ENCODE results near the gene MAGEF1.

MAGEF1 gene

GRCh38 chr3:184691397-184692231, 20.2 kb downstream of the MAGEF1 start:
- Histone ChIP-seq H3K36me3 (ENCODE audit: insufficient read depth, low read depth, low read length) (no peaks in the 10 kb centered on the region), H3K27me3 (ENCODE audit: insufficient read depth, low read length) (no peaks in the 10 kb centered on the region), H3K4me3 (ENCODE audit: low read length) (no peak overlapping the region), H3K9ac (ENCODE audit: low read depth, low read length) (no peak overlapping the region), H3K9me3 (ENCODE audit: insufficient read depth, low read depth, low read length) (no peaks in the 10 kb centered on the region), H3K4me1 (ENCODE audit: insufficient read depth, low read length) (peaks cover 5% of the 10 kb centered on the region), H3K27ac (ENCODE audit: low read length) (no peak overlapping the region)

GRCh38 chr3:184690192-184690883, 21.5 kb downstream of the MAGEF1 start:
- Histone ChIP-seq H3K27ac (ENCODE audit: low read length) (no peak overlapping the region), H3K27me3 (ENCODE audit: insufficient read depth, low read length) (peaks cover 1% of the 10 kb centered on the region; the same call in 1 of the 2 replicates), H3K4me3 (ENCODE audit: low read length) (no peak overlapping the region), H3K9ac (ENCODE audit: low read depth, low read length) (no peak overlapping the region), H3K9me3 (ENCODE audit: insufficient read depth, low read depth, low read length) (no peaks in the 10 kb centered on the region), H3K4me1 (ENCODE audit: insufficient read depth, low read length) (peaks cover 8% of the 10 kb centered on the region), H3K36me3 (ENCODE audit: insufficient read depth, low read depth, low read length) (no peaks in the 10 kb centered on the region)

GRCh38 chr3:184688882-184689271, 23.0 kb downstream of the MAGEF1 start:
- H3K9me3 ChIP-seq (ENCODE audit: insufficient read depth, low read depth, low read length) = no peaks in the 10 kb centered on the region
- H3K9ac ChIP-seq (ENCODE audit: low read depth, low read length) = no peak overlapping the region
- no peak overlapping the region for H3K27ac ChIP-seq (ENCODE audit: low read length)
- peaks cover 8% of the 10 kb centered on the region for H3K4me1 ChIP-seq (ENCODE audit: insufficient read depth, low read length)
- peaks cover 7% of the 10 kb centered on the region; the same call in 1 of the 2 replicates for H3K27me3 ChIP-seq (ENCODE audit: insufficient read depth, low read length)
- no peak overlapping the region for H3K4me3 ChIP-seq (ENCODE audit: low read length)
- no peaks in the 10 kb centered on the region for H3K36me3 ChIP-seq (ENCODE audit: insufficient read depth, low read depth, low read length)

DNA sequence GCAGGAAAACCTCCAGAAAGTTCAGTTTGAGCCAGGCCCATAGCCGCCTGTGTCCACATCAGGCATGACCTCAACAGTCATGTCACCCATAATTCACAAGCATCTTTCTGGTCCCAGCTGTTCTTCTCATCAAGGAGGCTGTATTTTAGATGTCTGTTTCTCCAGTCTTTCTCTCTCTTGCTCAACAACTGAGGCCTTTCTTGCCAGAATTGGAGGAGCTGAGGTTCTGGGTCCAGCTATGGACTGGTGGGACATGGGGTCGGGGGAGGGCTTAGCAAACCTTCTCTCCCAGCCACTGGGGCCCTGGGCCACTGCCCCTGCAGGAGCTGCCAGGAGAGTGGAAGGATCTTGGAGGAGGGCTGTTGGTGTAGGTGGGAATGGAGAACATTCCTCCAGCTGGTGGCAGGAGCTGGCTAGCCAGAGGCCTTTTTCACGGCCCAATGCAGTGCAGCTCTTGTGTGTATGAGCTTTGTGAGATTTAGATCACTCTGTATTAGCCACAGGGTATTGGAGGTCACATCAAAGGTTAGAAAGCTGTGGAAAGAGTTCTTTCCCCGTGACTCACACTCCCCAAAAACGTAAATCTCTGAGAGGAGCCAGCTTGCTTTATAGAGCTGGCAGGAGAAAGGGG, 23.5 kb downstream of the MAGEF1 start:
- H3K4me1 ChIP-seq (ENCODE audit: insufficient read depth, low read length) = peaks cover 8% of the 10 kb centered on the region
- H3K36me3 ChIP-seq (ENCODE audit: insufficient read depth, low read depth, low read length) = no peaks in the 10 kb centered on the region
- peaks cover 7% of the 10 kb centered on the region; the same call in 1 of the 2 replicates for H3K27me3 ChIP-seq (ENCODE audit: insufficient read depth, low read length)
- H3K27ac ChIP-seq (ENCODE audit: low read length) = no peak overlapping the region
- no peak overlapping the region for H3K9ac ChIP-seq (ENCODE audit: low read depth, low read length)
- no peaks in the 10 kb centered on the region for H3K9me3 ChIP-seq (ENCODE audit: insufficient read depth, low read depth, low read length)
- no peak overlapping the region for H3K4me3 ChIP-seq (ENCODE audit: low read length)

DNA sequence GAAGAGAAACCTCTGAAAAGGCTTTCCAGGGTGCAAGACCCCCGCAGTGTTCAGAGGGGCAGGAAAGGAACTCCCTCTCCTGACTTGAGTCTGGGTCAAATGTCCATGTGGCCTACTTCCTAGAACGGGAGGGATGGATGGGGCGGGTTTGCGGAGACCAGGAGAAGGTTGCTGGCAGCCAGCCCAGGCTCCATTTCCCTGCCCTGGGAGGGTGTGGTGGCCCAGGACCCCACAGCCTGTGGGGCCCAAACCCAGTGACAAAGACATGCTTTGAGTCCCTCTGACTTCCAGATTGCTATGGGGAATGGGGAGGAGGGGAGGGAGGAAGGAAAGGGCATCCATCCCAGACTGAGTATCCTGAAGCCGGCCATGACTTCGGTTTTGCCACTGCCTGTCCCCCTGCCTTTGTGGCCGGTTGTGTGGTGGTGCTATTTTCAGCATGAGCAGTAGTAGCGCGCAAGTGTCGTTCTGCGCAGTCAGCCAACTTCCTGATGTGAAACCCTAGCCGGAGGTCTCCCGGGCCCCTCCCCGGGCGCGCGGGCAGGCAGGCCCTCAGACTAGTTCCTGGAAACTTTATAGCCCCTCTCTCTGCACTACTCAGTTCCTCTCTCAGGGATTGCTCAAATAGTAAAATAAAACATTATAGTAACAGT, 24.4 kb downstream of the MAGEF1 start:
- Histone ChIP-seq H3K4me1 (ENCODE audit: insufficient read depth, low read length) (peaks cover 8% of the 10 kb centered on the region), H3K4me3 (ENCODE audit: low read length) (no peak overlapping the region), H3K36me3 (ENCODE audit: insufficient read depth, low read depth, low read length) (no peaks in the 10 kb centered on the region), H3K27me3 (ENCODE audit: insufficient read depth, low read length) (peaks cover 7% of the 10 kb centered on the region; the same call in 1 of the 2 replicates), H3K9ac (ENCODE audit: low read depth, low read length) (no peak overlapping the region), H3K27ac (ENCODE audit: low read length) (no peak overlapping the region), H3K9me3 (ENCODE audit: insufficient read depth, low read depth, low read length) (no peaks in the 10 kb centered on the region)

DNA sequence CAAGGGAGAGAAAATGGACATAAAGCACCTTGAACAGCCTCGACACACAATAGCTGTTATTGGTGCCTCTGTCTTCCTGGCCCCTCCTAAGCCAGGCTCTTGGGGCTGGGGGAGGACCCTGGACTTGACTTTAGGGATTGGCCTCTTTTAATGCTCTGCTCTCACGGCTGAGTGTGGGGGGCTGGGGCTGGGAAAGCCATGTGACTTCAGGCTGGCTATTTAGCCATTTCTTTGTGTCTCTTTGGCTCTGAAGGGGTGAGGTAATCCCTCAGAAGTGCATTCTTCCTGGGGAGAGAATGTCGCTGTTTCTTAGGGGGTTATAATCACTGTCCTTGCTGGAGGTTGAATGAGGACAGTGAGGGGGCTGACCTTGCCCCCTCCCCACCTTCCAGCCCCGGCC, 26.2 kb downstream of the MAGEF1 start:
- Histone ChIP-seq H3K9me3 (ENCODE audit: insufficient read depth, low read depth, low read length) (no peaks in the 10 kb centered on the region), H3K4me3 (ENCODE audit: low read length) (no peak overlapping the region), H3K27me3 (ENCODE audit: insufficient read depth, low read length) (peaks cover 7% of the 10 kb centered on the region; the same call in 1 of the 2 replicates), H3K27ac (ENCODE audit: low read length) (no peak overlapping the region), H3K9ac (ENCODE audit: low read depth, low read length) (peak overlapping the region; percentile 46; the same call in 1 of the 2 replicates), H3K4me1 (ENCODE audit: insufficient read depth, low read length) (peaks cover 6% of the 10 kb centered on the region), H3K36me3 (ENCODE audit: insufficient read depth, low read depth, low read length) (no peaks in the 10 kb centered on the region)

DNA sequence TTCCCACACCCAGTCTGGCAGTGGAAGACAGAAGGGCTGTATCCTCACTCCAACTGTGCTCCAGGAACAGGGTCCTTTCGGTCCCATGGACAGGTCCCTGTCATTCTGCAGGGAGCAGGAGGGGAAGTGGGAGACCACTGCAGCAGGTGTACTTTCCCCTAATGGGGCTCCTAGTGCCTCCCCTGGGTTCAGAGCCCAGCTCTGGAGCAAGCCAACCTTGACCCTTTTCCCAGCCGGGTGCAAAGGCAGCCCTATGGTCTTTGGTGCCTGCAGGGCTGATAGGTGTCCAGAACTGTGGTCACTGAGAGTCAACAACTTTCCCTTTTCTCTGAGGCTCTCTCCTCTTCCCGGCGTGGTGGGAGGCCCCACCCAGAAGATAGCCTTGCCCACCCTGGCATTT, 26.8 kb downstream of the MAGEF1 start:
- H3K27ac ChIP-seq (ENCODE audit: low read length) = no peak overlapping the region
- no peaks in the 10 kb centered on the region for H3K9me3 ChIP-seq (ENCODE audit: insufficient read depth, low read depth, low read length)
- H3K36me3 ChIP-seq (ENCODE audit: insufficient read depth, low read depth, low read length) = no peaks in the 10 kb centered on the region
- H3K27me3 ChIP-seq (ENCODE audit: insufficient read depth, low read length) = peaks cover 7% of the 10 kb centered on the region; the same call in 1 of the 2 replicates
- peaks cover 6% of the 10 kb centered on the region for H3K4me1 ChIP-seq (ENCODE audit: insufficient read depth, low read length)
- H3K9ac ChIP-seq (ENCODE audit: low read depth, low read length) = peak overlapping the region; percentile 17; the same call in 1 of the 2 replicates
- no peak overlapping the region for H3K4me3 ChIP-seq (ENCODE audit: low read length)

GRCh38 chr3:184683900-184684560, 27.8 kb downstream of the MAGEF1 start:
- Histone ChIP-seq H3K27me3 (ENCODE audit: insufficient read depth, low read length) (peaks cover 7% of the 10 kb centered on the region; the same call in 1 of the 2 replicates), H3K27ac (ENCODE audit: low read length) (no peak overlapping the region), H3K4me1 (ENCODE audit: insufficient read depth, low read length) (peaks cover 11% of the 10 kb centered on the region), H3K4me3 (ENCODE audit: low read length) (no peak overlapping the region), H3K9ac (ENCODE audit: low read depth, low read length) (no peak overlapping the region), H3K36me3 (ENCODE audit: insufficient read depth, low read depth, low read length) (no peaks in the 10 kb centered on the region), H3K9me3 (ENCODE audit: insufficient read depth, low read depth, low read length) (no peaks in the 10 kb centered on the region)

- no peak overlapping the region for H3K27ac ChIP-seq (ENCODE audit: low read length)
- no peaks in the 10 kb centered on the region for H3K9me3 ChIP-seq (ENCODE audit: insufficient read depth, low read depth, low read length)
- peaks cover 10% of the 10 kb centered on the region for H3K4me1 ChIP-seq (ENCODE audit: insufficient read depth, low read length)
- H3K27me3 ChIP-seq (ENCODE audit: insufficient read depth, low read length) = peaks cover 12% of the 10 kb centered on the region; the same call in 1 of the 2 replicates
- H3K36me3 ChIP-seq (ENCODE audit: insufficient read depth, low read depth, low read length) = no peaks in the 10 kb centered on the region
- no peak overlapping the region for H3K9ac ChIP-seq (ENCODE audit: low read depth, low read length)
- H3K4me3 ChIP-seq (ENCODE audit: low read length) = no peak overlapping the region
Measured at GRCh38 chr3:184683234-184683633, 28.6 kb downstream of the MAGEF1 start.

DNA sequence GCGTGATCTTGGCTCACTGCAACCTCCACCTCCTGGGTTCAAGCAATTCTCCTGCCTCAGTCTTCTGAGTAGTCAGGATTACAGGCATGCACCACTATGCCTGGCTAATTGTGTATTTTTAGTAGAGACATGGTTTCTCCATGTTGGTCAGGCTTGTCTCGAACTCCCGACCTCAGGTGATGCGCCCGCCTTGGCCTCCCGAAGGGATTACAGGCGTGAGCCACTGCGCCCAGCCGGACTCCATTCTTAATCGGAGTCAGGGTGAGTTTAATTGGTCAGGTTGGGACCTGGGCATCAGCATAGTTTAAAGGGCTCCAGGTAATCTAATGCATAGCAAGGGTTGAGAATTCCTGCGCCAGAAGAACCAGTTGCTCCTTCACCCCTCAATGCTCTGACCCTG, 29.2 kb downstream of the MAGEF1 start:
- no peak overlapping the region for H3K4me3 ChIP-seq (ENCODE audit: low read length)
- H3K9ac ChIP-seq (ENCODE audit: low read depth, low read length) = no peak overlapping the region
- peaks cover 14% of the 10 kb centered on the region; the same call in 1 of the 2 replicates for H3K27me3 ChIP-seq (ENCODE audit: insufficient read depth, low read length)
- H3K27ac ChIP-seq (ENCODE audit: low read length) = no peak overlapping the region
- H3K4me1 ChIP-seq (ENCODE audit: insufficient read depth, low read length) = peaks cover 9% of the 10 kb centered on the region; the same call in 1 of the 2 replicates
- no peaks in the 10 kb centered on the region for H3K36me3 ChIP-seq (ENCODE audit: insufficient read depth, low read depth, low read length)
- H3K9me3 ChIP-seq (ENCODE audit: insufficient read depth, low read depth, low read length) = no peaks in the 10 kb centered on the region
